SK-N-SH (cell line): ENCODE measurements around the gene FABP7. TPM values are rescaled to one million over a fixed set of nuclear protein-coding genes. Genes with fewer than 3 reads are reported as not detected.

Experiments
- CTCF ChIA-PET: fragments of 300-600, 350-600 bp; formaldehyde crosslinking; extraction: SDS; loops from one replicate; lab custom pipeline; 2021; lab: Yijun Ruan, JAX
- POLR2A ChIA-PET: fragments of 350-600 bp; sonication (Branson Sonifier 250); formaldehyde crosslinking; extraction: SDS; loops from one replicate; lab custom pipeline; 2020; ENCODE audit warnings: antibody characterized with exemption, inconsistent platforms; lab: Yijun Ruan, JAX
- DNase-seq: peaks from one replicate; pipeline ENCODE4 v3.0.0; 2012
- H2AFZ ChIP-seq: fragments of 200-600 bp; sonication (generic); 2 replicates; pipeline ENCODE4 v1.8.1; 2016; ENCODE audit warnings: antibody characterized with exemption, mild to moderate bottlenecking, low read depth
- H3F3A ChIP-seq: fragments of 200-600 bp; sonication (generic); replicated peaks from 2 replicates; pipeline ENCODE3; 2016; ENCODE audit warnings: antibody characterized with exemption, mild to moderate bottlenecking; ENCODE audit not compliant: insufficient read depth
- H3K27ac ChIP-seq, 2 experiments: fragments of 200-500 bp in 1 of 2; fragments of 200-600 bp in 1 of 2; sonication (Bioruptor generic) in 1 of 2; sonication (generic), shearing (Covaris generic) in 1 of 2; 2 replicates each; pipeline versions ENCODE4 v1.5.1 to v1.6.1; 2014 to 2016; ENCODE audit warnings: low read depth in 2 of 2, inconsistent platforms in 1 of 2, low read length in 1 of 2, mild to moderate bottlenecking in 1 of 2, mixed read lengths in 1 of 2
- H3K27me3 ChIP-seq: fragments of 200-600 bp; sonication (generic), shearing (Covaris generic); 2 replicates; pipeline ENCODE4 v1.6.1; 2016; ENCODE audit warnings: mixed run types; ENCODE audit not compliant: insufficient read depth
- H3K36me3 ChIP-seq, 2 experiments: fragments of 200-500 bp in 1 of 2; fragments of 200-600 bp in 1 of 2; sonication (Bioruptor generic) in 1 of 2; sonication (generic) in 1 of 2; replicated peaks in 1 of 2; 2 replicates each; pipeline versions ENCODE3 to v1.5.1; 2014 to 2016; ENCODE audit warnings: low read length in 1 of 2, mild to moderate bottlenecking in 1 of 2; ENCODE audit not compliant: insufficient read depth in 2 of 2, control insufficient read depth in 1 of 2
- H3K4me1 ChIP-seq, 2 experiments: fragments of 200-500 bp in 1 of 2; fragments of 200-600 bp in 1 of 2; sonication (Bioruptor generic) in 1 of 2; sonication (generic), shearing (Covaris generic) in 1 of 2; 2 replicates each; pipeline versions ENCODE4 v1.5.1 to v1.6.1; 2014 to 2016; ENCODE audit warnings: low read depth in 1 of 2, low read length in 1 of 2, mixed run types in 1 of 2; ENCODE audit not compliant: insufficient read depth in 2 of 2, control insufficient read depth in 1 of 2
- H3K4me2 ChIP-seq: fragments of 200-600 bp; sonication (generic), shearing (Covaris generic); 2 replicates; pipeline ENCODE4 v1.6.1; 2017; ENCODE audit warnings: mixed run types
- H3K4me3 ChIP-seq, 2 experiments: fragments of 200-500 bp in 1 of 2; fragments of 200-600 bp in 1 of 2; sonication (Bioruptor generic) in 1 of 2; sonication (generic), shearing (Covaris generic) in 1 of 2; 2 replicates each; pipeline versions ENCODE4 v1.5.1 to v1.8.1; 2014 to 2016; ENCODE audit warnings: low read depth in 2 of 2, inconsistent platforms in 1 of 2, low read length in 1 of 2, mild to moderate bottlenecking in 1 of 2, mixed read lengths in 1 of 2, moderate library complexity in 1 of 2
- H3K79me2 ChIP-seq: fragments of 200-600 bp; sonication (generic); 2 replicates; pipeline ENCODE4 v1.8.1; 2017; ENCODE audit warnings: mild to moderate bottlenecking; ENCODE audit not compliant: insufficient read depth
- H3K9ac ChIP-seq: fragments of 200-600 bp; sonication (generic); 2 replicates; pipeline ENCODE4 v1.6.1; 2017; ENCODE audit warnings: mixed run types
- H3K9me2 ChIP-seq: fragments of 200-600 bp; sonication (generic); 2 replicates; pipeline ENCODE4 v1.6.1; 2017; ENCODE audit warnings: mixed run types
- H3K9me3 ChIP-seq: fragments of 200-600 bp; sonication (generic); 2 replicates; pipeline ENCODE4 v1.6.1; 2017; ENCODE audit warnings: mixed run types, mild to moderate bottlenecking, moderate library complexity
- H4K20me1 ChIP-seq: fragments of 200-600 bp; sonication (generic); 2 replicates; pipeline ENCODE4 v1.6.1; 2017; ENCODE audit warnings: mild to moderate bottlenecking, mixed run types; ENCODE audit not compliant: insufficient read depth
- CHD2 ChIP-seq: fragments of 150-350 bp; IDR thresholded peaks from 2 replicates; pipeline ENCODE4 v1.6.1; 2018; ENCODE audit warnings: low read length; ENCODE audit not compliant: partially characterized antibody
- ELF1 ChIP-seq: IDR thresholded peaks from 2 replicates; pipeline ENCODE4 v1.4.0; 2012
- EZH2phosphoT487 ChIP-seq: fragments of 200-600 bp; sonication (generic); IDR thresholded peaks from 2 replicates; pipeline ENCODE4 v1.6.1; 2017; ENCODE audit warnings: low read depth, mixed run types, mild to moderate bottlenecking, antibody characterized with exemption, moderate library complexity, borderline replicate concordance
- GABPA ChIP-seq: IDR thresholded peaks from 2 replicates; pipeline ENCODE4 v1.4.0; 2012; ENCODE audit warnings: low read depth, mild to moderate bottlenecking
- GATA2 ChIP-seq: sonication (generic); formaldehyde crosslinking; IDR thresholded peaks from 2 replicates; pipeline ENCODE4 v1.5.0; 2020; ENCODE audit warnings: mild to moderate bottlenecking, missing genetic modification reagents
- JUND ChIP-seq: IDR thresholded peaks from 2 replicates; pipeline ENCODE4 v1.4.0; 2012
- MAX ChIP-seq: IDR thresholded peaks from 2 replicates; pipeline ENCODE4 v1.4.0; 2012; ENCODE audit warnings: low read depth
- MEF2A ChIP-seq: IDR thresholded peaks from 2 replicates; pipeline ENCODE4 v1.4.0; 2012; ENCODE audit warnings: low read depth, borderline replicate concordance
- MXI1 ChIP-seq: IDR thresholded peaks from 2 replicates; pipeline ENCODE4 v1.6.1; 2012; ENCODE audit warnings: mild to moderate bottlenecking, low read depth, low read length, improper control_type of control experiment
- NFIC ChIP-seq: IDR thresholded peaks from 2 replicates; pipeline ENCODE4 v1.4.0; 2012; ENCODE audit warnings: borderline replicate concordance
- RCOR1 ChIP-seq: fragments of 150-350 bp; IDR thresholded peaks from 2 replicates; pipeline ENCODE4 v1.6.1; 2017; ENCODE audit warnings: antibody characterized with exemption, low read length
- RFX5 ChIP-seq: IDR thresholded peaks from 2 replicates; pipeline ENCODE4 v1.6.1; 2012; ENCODE audit warnings: mild to moderate bottlenecking, improper control_type of control experiment, low read length
- RXRA ChIP-seq: IDR thresholded peaks from 2 replicates; pipeline ENCODE4 v1.4.0; 2012; ENCODE audit warnings: low read depth, mild to moderate bottlenecking, borderline replicate concordance
- SIN3A ChIP-seq: IDR thresholded peaks from 2 replicates; pipeline ENCODE4 v1.6.1; 2012; ENCODE audit warnings: low read depth, mild to moderate bottlenecking, low read length, moderate library complexity, borderline replicate concordance
- TCF12 ChIP-seq: IDR thresholded peaks from 2 replicates; pipeline ENCODE4 v1.4.0; 2012
- USF1 ChIP-seq: IDR thresholded peaks from 2 replicates; pipeline ENCODE4 v1.4.0; 2012; ENCODE audit warnings: low read depth, borderline replicate concordance
- ZBTB33 ChIP-seq: IDR thresholded peaks from 2 replicates; pipeline ENCODE4 v1.4.0; 2012; ENCODE audit warnings: low read depth, borderline replicate concordance
- WGBS: methylation state at CpG from one replicate; pipeline ENCODE4 v1.1.6; 2017; ENCODE audit warnings: low lambda C conversion rate; 5-methylcytosine and 5-hydroxymethylcytosine counted together
- polyA plus RNA-seq, 3 experiments: library from polyadenylated mRNA; depleted of rRNA; stranded (reverse); fragments of >200 nt; gene quantifications; 2 replicates each; pipeline ENCODE4 v1.2.3, GENCODE V29; 2012
- TF ChIP-seq, protein P1 (sequence below): IDR thresholded peaks from 2 replicates; pipeline ENCODE4 v1.6.1; 2012; ENCODE audit warnings: mild to moderate bottlenecking, low read depth, low read length, moderate library complexity
- TF ChIP-seq, protein P2 (sequence below): fragments of 150-350 bp; IDR thresholded peaks from 2 replicates; pipeline ENCODE4 v1.6.1; 2016; ENCODE audit warnings: mild to moderate bottlenecking, low read depth, low read length

Gene FABP7
- polyA plus RNA-seq, 1 of the 3 experiments (the other 2 are of a cell fraction), result not detected

GRCh38 chr6:122753000-122753687 is 26.4 kb upstream of the FABP7 start:
- Histone ChIP-seq H3K9me3 (no peaks in the 10 kb centered on the region; the same call in 1 of the 2 replicates), H3K4me2 (peak overlapping the region; percentile 65), H4K20me1 (no peaks in the 10 kb centered on the region), H2AFZ (peak overlapping the region; percentile 79; the same call in 1 of the 2 replicates), H3K4me1 (no peaks in the 10 kb centered on the region), H3K79me2 (no peaks in the 10 kb centered on the region), H3K4me3 (peak overlapping the region; percentile 30 to 52; a peak in 2 of 4 replicates), H3K36me3 (no peaks in the 10 kb centered on the region), H3F3A (no peaks in the 10 kb centered on the region), H3K9me2 (no peaks in the 10 kb centered on the region), H3K27me3 (no peaks in the 10 kb centered on the region), H3K9ac (no peak overlapping the region), H3K27ac (no peak overlapping the region)
- DNase-seq, result no peak
- no peak for TF ChIP-seq USF1
- no peak for TF ChIP-seq NFIC
- TF ChIP-seq MXI1, result no peak
- no peak for TF ChIP-seq RFX5
- no peak for TF ChIP-seq GABPA
- no peak for TF ChIP-seq MEF2A
- TF ChIP-seq MAX, result no peak
- TF ChIP-seq, protein P1, sequence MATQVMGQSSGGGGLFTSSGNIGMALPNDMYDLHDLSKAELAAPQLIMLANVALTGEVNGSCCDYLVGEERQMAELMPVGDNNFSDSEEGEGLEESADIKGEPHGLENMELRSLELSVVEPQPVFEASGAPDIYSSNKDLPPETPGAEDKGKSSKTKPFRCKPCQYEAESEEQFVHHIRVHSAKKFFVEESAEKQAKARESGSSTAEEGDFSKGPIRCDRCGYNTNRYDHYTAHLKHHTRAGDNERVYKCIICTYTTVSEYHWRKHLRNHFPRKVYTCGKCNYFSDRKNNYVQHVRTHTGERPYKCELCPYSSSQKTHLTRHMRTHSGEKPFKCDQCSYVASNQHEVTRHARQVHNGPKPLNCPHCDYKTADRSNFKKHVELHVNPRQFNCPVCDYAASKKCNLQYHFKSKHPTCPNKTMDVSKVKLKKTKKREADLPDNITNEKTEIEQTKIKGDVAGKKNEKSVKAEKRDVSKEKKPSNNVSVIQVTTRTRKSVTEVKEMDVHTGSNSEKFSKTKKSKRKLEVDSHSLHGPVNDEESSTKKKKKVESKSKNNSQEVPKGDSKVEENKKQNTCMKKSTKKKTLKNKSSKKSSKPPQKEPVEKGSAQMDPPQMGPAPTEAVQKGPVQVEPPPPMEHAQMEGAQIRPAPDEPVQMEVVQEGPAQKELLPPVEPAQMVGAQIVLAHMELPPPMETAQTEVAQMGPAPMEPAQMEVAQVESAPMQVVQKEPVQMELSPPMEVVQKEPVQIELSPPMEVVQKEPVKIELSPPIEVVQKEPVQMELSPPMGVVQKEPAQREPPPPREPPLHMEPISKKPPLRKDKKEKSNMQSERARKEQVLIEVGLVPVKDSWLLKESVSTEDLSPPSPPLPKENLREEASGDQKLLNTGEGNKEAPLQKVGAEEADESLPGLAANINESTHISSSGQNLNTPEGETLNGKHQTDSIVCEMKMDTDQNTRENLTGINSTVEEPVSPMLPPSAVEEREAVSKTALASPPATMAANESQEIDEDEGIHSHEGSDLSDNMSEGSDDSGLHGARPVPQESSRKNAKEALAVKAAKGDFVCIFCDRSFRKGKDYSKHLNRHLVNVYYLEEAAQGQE, result no peak
- TF ChIP-seq JUND, result no peak
- no peak for TF ChIP-seq SIN3A
- no peak for TF ChIP-seq TCF12
- TF ChIP-seq ZBTB33, result no peak
- no peak for TF ChIP-seq CHD2
- TF ChIP-seq ELF1, result no peak
- TF ChIP-seq, protein P2, sequence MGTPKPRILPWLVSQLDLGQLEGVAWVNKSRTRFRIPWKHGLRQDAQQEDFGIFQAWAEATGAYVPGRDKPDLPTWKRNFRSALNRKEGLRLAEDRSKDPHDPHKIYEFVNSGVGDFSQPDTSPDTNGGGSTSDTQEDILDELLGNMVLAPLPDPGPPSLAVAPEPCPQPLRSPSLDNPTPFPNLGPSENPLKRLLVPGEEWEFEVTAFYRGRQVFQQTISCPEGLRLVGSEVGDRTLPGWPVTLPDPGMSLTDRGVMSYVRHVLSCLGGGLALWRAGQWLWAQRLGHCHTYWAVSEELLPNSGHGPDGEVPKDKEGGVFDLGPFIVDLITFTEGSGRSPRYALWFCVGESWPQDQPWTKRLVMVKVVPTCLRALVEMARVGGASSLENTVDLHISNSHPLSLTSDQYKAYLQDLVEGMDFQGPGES, result no peak
- TF ChIP-seq GATA2 (CRISPR knock-in tag), result no peak
- TF ChIP-seq RCOR1, result no peak
- no peak for TF ChIP-seq EZH2phosphoT487
- TF ChIP-seq RXRA, result no peak
- POLR2A ChIA-PET, result no interaction called here
- 21% methylated on average over 10 of the region's 10 CpGs for WGBS
- CTCF ChIA-PET, result interaction anchor here (1.8 kb wide), 1 partner anchor 36 kb away, joined by 4 read pairs; the partner anchor contains the start of gene SMPDL3A
